ENCODE measurements around the gene EYS.
"Not testable (repeated sequence)": the region's sequence is repeated elsewhere in the genome, so short reads cannot be mapped to it uniquely, and the experiment has no call there.

Gene EYS

DNA sequence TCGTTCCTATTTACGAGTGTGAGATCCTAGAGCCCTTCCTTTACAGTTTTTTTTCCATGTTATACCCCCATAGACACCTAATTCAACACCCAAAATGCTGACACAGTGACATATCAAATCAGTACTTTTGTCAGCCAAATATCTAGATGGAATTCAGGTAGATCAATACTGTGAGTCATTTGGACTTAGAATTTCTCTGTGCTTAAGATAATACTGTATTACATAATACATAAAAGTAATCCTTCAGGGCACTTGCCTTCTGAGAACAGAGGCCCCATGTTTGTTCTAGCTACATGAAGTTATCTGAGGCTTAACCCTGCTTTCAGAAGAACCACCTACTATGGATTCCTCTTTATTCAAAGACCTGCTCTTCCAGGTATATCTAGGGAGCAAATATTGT lies 1448.3 kb downstream of the EYS start:
- Histone ChIP-seq H3K27me3 (ENCODE audit: control insufficient read depth, insufficient read depth, low read length) (no peaks in the 10 kb centered on the region), H3K4me1 (ENCODE audit: control insufficient read depth, insufficient read depth, low read length) (no peaks in the 10 kb centered on the region), H3K4me2 (ENCODE audit: low read length) (no peak overlapping the region), H3K36me3 (ENCODE audit: insufficient read depth, low read length) (no peaks in the 10 kb centered on the region), H3K9ac (ENCODE audit: low read depth, low read length) (no peak overlapping the region), H3K4me3 (ENCODE audit: low read length) (no peak overlapping the region), H3K9me3 (replicated peaks; ENCODE audit: low read length) (no peaks in the 10 kb centered on the region)

DNA sequence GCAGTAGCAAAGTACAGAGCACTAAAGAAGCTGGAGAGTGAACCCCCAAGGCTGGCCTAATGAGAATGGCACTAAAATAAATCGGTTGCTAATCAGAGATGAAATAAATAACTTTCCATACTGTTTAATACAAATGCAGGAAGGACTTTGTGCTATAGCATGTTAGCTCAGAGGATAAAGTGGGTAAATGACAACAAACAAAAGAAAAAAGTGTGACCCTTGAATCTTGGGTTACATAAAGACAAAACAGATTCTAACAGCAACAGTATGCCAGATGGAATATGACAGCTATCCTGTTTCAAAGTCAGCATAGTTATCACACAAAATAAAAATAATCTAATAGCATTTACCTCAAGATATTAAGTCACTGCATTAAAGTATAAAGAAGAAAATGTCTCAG lies 1448.7 kb downstream of the EYS start:
- no peaks in the 10 kb centered on the region for H3K9me3 ChIP-seq (replicated peaks; ENCODE audit: low read length)

DNA sequence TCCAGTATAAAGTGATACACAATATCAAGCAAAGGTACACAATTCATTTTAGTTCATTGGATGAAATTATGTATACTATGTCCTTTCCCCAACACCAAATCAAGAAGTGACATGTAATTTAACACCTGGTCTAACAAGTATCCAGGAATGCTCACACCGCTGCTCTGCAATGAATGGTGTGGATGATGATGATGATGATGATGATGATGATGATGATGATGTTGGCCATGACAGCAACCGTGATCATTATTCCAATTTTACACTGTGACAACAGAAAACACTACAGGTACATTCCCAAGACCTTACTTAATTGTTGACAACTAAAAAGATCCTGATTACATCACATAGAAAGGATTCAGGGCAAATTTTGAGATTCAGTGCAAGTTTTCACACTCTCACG lies 1449.4 kb downstream of the EYS start:
- Histone ChIP-seq H3K9ac (ENCODE audit: low read depth, low read length) (no peak overlapping the region), H3K27me3 (ENCODE audit: control insufficient read depth, insufficient read depth, low read length) (no peaks in the 10 kb centered on the region), H3K4me3 (ENCODE audit: low read length) (no peak overlapping the region), H3K9me3 (replicated peaks; ENCODE audit: low read length) (peaks cover 3% of the 10 kb centered on the region), H3K4me1 (ENCODE audit: control insufficient read depth, insufficient read depth, low read length) (no peaks in the 10 kb centered on the region), H3K36me3 (ENCODE audit: insufficient read depth, low read length) (no peaks in the 10 kb centered on the region), H3K4me2 (ENCODE audit: low read length) (no peak overlapping the region)

More for the DNA sequence above, 1448.7 kb downstream of the EYS start:
- Histone ChIP-seq H3K27me3 (ENCODE audit: control insufficient read depth, insufficient read depth, low read length) (no peaks in the 10 kb centered on the region), H3K4me3 (ENCODE audit: low read length) (no peak overlapping the region), H3K4me1 (ENCODE audit: control insufficient read depth, insufficient read depth, low read length) (no peaks in the 10 kb centered on the region), H3K36me3 (ENCODE audit: insufficient read depth, low read length) (no peaks in the 10 kb centered on the region), H3K4me2 (ENCODE audit: low read length) (no peak overlapping the region), H3K9ac (ENCODE audit: low read depth, low read length) (no peak overlapping the region)

DNA sequence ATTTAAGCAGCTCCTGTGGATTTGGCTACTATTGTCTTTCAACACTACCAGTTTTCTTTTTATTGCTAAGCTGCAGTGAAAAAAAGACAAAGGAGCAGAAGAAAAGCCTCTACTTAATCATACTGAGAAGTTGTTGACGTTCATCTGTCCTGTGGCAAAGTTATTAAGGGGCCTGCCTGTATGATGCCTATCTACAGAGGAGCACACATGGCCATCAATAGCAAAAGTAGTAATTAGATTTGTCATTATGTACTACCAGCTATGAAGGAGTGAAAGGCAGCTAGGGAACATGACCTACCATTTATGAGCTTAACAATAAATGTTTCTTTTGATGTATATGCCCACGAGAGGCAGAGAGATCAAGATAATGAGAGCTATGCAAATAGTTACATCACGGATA lies 1450.5 kb downstream of the EYS start:
- Histone ChIP-seq H3K4me1 (ENCODE audit: control insufficient read depth, insufficient read depth, low read length) (no peaks in the 10 kb centered on the region), H3K27me3 (ENCODE audit: control insufficient read depth, insufficient read depth, low read length) (no peaks in the 10 kb centered on the region), H3K9me3 (replicated peaks; ENCODE audit: low read length) (peaks cover 6% of the 10 kb centered on the region), H3K9ac (ENCODE audit: low read depth, low read length) (no peak overlapping the region), H3K4me2 (ENCODE audit: low read length) (no peak overlapping the region), H3K4me3 (ENCODE audit: low read length) (no peak overlapping the region), H3K36me3 (ENCODE audit: insufficient read depth, low read length) (no peaks in the 10 kb centered on the region)

DNA sequence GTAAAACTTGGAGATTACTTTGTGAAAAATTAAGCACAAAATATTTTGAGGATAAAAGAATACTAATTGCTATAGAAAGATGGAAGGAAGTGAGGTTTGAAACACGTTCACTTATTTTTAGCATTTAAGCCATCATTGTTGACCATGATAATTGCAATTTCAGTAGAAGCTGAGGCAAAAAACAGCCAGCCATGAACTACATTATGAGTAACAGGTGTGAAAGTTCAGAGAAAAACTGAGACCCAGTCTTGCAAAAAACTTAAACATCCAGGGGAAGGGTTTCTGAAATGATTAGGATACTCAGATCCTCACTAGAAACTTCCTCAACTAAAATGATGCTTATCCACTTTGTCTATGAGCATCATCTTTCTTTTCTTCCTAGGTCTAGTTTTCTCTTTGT lies 1452.0 kb downstream of the EYS start:
- Histone ChIP-seq H3K36me3 (ENCODE audit: insufficient read depth, low read length) (no peaks in the 10 kb centered on the region), H3K4me2 (ENCODE audit: low read length) (no peak overlapping the region), H3K9me3 (replicated peaks; ENCODE audit: low read length) (peaks cover 6% of the 10 kb centered on the region), H3K4me3 (ENCODE audit: low read length) (no peak overlapping the region), H3K27me3 (ENCODE audit: control insufficient read depth, insufficient read depth, low read length) (no peaks in the 10 kb centered on the region), H3K9ac (ENCODE audit: low read depth, low read length) (no peak overlapping the region), H3K4me1 (ENCODE audit: control insufficient read depth, insufficient read depth, low read length) (no peaks in the 10 kb centered on the region)

DNA sequence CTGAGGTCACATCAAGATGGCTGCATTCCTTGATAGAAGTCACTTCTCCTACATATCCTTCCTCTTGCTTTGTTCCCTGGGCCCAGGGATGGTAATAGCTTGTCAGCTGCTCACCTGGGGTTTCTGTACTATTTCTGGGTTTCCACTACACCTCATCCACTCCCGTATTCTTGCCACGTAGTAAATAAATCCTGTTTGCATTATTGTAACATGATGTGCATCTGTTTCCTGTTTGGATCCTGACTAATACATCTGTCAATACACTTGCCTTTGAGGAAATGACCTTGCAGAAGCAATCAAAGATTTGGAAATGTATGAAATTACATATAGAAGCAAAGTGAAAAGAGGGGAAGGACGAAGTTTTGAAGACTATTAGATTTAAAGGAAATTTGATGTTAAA lies 1452.5 kb downstream of the EYS start:
- Histone ChIP-seq H3K36me3 (ENCODE audit: insufficient read depth, low read length) (no peaks in the 10 kb centered on the region), H3K4me1 (ENCODE audit: control insufficient read depth, insufficient read depth, low read length) (no peaks in the 10 kb centered on the region), H3K27me3 (ENCODE audit: control insufficient read depth, insufficient read depth, low read length) (no peaks in the 10 kb centered on the region), H3K9me3 (replicated peaks; ENCODE audit: low read length) (peaks cover 6% of the 10 kb centered on the region), H3K4me2 (ENCODE audit: low read length) (no peak overlapping the region), H3K9ac (ENCODE audit: low read depth, low read length) (no peak overlapping the region), H3K4me3 (ENCODE audit: low read length) (no peak overlapping the region)

DNA sequence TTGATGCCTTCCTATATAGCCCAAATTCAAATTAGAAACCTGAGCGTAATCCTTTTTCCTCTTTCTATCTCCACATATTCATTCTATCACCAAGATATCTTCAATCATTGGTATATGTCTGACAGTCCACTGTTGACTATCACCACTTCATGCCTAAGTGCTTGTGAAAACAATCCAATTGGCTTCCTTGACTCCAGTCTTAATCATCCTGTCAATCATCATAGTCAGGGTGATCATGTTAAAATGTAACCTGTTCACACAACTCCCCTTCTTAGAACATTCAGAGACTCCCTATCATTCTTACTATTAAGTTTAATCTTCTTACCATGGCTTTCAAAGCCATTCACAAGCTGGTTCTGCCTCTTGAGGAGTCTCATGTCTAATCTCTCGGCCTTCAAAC lies 1454.8 kb downstream of the EYS start:
- Histone ChIP-seq H3K9me3 (replicated peaks; ENCODE audit: low read length) (peaks cover 6% of the 10 kb centered on the region), H3K9ac (ENCODE audit: low read depth, low read length) (no peak overlapping the region), H3K4me2 (ENCODE audit: low read length) (no peak overlapping the region), H3K4me3 (ENCODE audit: low read length) (no peak overlapping the region), H3K4me1 (ENCODE audit: control insufficient read depth, insufficient read depth, low read length) (no peaks in the 10 kb centered on the region), H3K36me3 (ENCODE audit: insufficient read depth, low read length) (no peaks in the 10 kb centered on the region), H3K27me3 (ENCODE audit: control insufficient read depth, insufficient read depth, low read length) (no peaks in the 10 kb centered on the region)

DNA sequence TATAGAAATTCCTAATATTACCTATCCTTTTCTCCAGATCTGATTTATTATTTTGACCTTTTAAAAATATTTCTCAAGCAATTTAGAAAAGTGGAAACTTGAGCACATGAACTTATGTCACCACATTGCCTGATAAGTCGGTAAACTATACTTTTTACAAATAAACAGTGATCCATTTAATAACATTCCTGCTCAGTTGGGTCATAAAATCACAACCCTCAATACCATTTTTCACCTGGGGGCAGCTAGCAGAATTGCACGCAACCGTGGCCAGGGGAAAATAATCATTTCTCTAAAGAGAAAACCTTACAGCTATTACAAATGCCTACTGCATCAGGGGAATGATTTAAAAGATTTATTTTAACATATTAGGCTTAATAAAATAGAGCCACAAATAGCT lies 1456.9 kb downstream of the EYS start:
- no peaks in the 10 kb centered on the region for H3K27me3 ChIP-seq (ENCODE audit: control insufficient read depth, insufficient read depth, low read length)
- H3K4me1 ChIP-seq (ENCODE audit: control insufficient read depth, insufficient read depth, low read length), result no peaks in the 10 kb centered on the region
- no peak overlapping the region for H3K4me2 ChIP-seq (ENCODE audit: low read length)
- no peak overlapping the region for H3K4me3 ChIP-seq (ENCODE audit: low read length)
- H3K9ac ChIP-seq (ENCODE audit: low read depth, low read length), result no peak overlapping the region
- no peaks in the 10 kb centered on the region for H3K36me3 ChIP-seq (ENCODE audit: insufficient read depth, low read length)
- peaks cover 6% of the 10 kb centered on the region for H3K9me3 ChIP-seq (replicated peaks; ENCODE audit: low read length)

DNA sequence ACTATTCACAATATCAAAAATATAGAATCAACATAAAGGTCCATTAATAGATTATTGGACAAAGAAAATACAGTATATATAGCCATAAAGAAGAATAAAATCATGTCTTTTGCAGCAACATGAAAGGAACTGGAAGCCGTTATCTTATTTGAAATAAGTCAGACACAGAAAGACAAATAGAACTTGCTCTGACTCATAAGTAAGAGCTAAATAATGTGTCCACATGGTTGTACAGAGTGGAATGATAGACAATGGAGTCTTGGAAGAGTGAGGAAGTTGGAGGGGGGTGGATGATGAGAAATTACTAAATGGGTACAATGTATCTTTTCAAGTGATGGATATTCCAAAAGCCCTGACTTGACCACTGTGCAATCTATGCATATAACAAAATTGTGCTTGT lies 1457.9 kb downstream of the EYS start:
- no peak overlapping the region for H3K9ac ChIP-seq (ENCODE audit: low read depth, low read length)
- no peaks in the 10 kb centered on the region for H3K36me3 ChIP-seq (ENCODE audit: insufficient read depth, low read length)
- H3K27me3 ChIP-seq (ENCODE audit: control insufficient read depth, insufficient read depth, low read length), result no peaks in the 10 kb centered on the region
- peaks cover 8% of the 10 kb centered on the region for H3K9me3 ChIP-seq (replicated peaks; ENCODE audit: low read length)
- no peak overlapping the region for H3K4me3 ChIP-seq (ENCODE audit: low read length)
- H3K4me2 ChIP-seq (ENCODE audit: low read length), result no peak overlapping the region
- H3K4me1 ChIP-seq (ENCODE audit: control insufficient read depth, insufficient read depth, low read length), result no peaks in the 10 kb centered on the region

DNA sequence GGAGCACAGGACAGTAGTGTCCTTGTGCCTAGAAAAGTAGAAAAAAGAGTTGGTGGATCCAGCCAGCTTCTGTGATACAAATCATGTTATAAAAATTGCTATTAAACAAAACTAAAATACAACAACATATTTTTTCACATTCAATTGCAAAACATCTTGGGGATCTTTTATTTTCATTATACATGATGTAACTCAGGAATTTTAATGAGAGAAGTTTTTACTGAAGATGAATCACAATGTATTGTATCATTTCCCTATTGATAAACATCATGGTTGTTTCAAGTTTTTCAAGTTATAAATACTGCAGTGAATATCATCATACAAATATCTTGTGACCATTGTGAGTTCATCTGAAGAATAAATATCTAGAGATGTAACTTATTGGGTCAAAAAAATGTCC lies 1463.4 kb downstream of the EYS start:
- Histone ChIP-seq H3K36me3 (ENCODE audit: insufficient read depth, low read length) (no peaks in the 10 kb centered on the region), H3K9me3 (replicated peaks; ENCODE audit: low read length) (peaks cover 2% of the 10 kb centered on the region), H3K4me1 (ENCODE audit: control insufficient read depth, insufficient read depth, low read length) (no peaks in the 10 kb centered on the region), H3K4me3 (ENCODE audit: low read length) (no peak overlapping the region), H3K4me2 (ENCODE audit: low read length) (no peak overlapping the region), H3K27me3 (ENCODE audit: control insufficient read depth, insufficient read depth, low read length) (no peaks in the 10 kb centered on the region), H3K9ac (ENCODE audit: low read depth, low read length) (no peak overlapping the region)

DNA sequence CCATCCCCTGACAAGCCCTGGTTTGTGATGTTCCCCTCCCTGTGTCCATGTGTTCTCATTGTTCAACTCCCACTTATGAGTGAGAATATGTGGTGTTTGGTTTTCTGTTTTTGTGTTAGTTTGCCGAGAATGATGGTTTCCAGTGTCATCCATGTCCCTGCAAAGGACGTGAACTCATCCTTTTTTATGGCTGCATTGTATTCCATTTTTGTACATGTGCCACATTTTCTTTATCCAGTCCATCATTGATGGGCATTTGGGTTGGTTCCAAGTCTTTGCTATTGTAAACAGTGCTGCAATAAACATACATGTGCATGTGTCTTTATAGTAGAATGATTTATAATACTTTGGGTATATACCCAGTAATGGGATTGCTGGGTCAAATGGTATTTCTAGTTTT lies 1468.1 kb downstream of the EYS start:
- not testable (repeated sequence) for H3K4me3 ChIP-seq (ENCODE audit: low read length); H3K27me3 ChIP-seq (ENCODE audit: control insufficient read depth, insufficient read depth, low read length); H3K4me1 ChIP-seq (ENCODE audit: control insufficient read depth, insufficient read depth, low read length); H3K9me3 ChIP-seq (replicated peaks; ENCODE audit: low read length); H3K9ac ChIP-seq (ENCODE audit: low read depth, low read length); H3K36me3 ChIP-seq (ENCODE audit: insufficient read depth, low read length); H3K4me2 ChIP-seq (ENCODE audit: low read length)

DNA sequence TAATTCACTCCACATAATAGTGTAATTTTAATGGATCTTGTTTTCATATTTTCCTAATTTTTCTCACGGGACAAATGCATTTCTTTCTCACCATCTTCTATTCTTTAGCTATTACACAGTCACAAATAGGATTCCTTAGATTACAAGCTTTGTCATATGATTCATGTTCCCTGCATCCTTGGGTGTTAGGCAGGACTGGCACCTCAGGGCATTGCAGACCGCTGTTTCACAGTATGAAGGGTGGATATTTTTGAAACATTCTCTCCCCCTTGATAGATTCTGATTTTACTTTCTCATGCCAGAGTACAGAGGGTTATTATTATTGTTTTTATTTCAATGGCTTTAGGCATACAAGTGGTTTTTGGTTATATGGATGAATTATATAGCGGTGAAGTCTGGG lies 1469.0 kb downstream of the EYS start:
- no peaks in the 10 kb centered on the region for H3K27me3 ChIP-seq (ENCODE audit: control insufficient read depth, insufficient read depth, low read length)
- H3K4me2 ChIP-seq (ENCODE audit: low read length), result no peak overlapping the region
- no peak overlapping the region for H3K9ac ChIP-seq (ENCODE audit: low read depth, low read length)
- no peaks in the 10 kb centered on the region for H3K9me3 ChIP-seq (replicated peaks; ENCODE audit: low read length)
- no peak overlapping the region for H3K4me3 ChIP-seq (ENCODE audit: low read length)
- H3K4me1 ChIP-seq (ENCODE audit: control insufficient read depth, insufficient read depth, low read length), result no peaks in the 10 kb centered on the region
- no peaks in the 10 kb centered on the region for H3K36me3 ChIP-seq (ENCODE audit: insufficient read depth, low read length)

DNA sequence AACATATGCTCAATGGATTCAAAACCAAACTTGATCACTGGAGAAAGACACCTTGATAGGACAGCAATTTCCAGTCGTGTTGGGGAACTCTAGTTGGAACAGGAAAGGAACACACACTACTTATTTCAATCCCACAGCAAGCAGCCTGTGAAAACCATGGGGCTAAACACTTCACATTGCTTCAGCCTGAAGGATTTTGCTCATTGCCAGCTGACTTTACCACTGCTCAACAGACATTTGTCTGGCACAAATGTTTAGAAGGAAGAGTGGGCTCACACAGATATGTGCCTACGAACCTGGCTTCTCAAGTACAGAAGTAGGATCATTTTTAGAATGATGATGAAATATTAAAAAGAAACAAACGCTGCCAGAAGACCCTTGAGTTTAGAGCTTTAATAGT lies 1473.3 kb downstream of the EYS start:
- Histone ChIP-seq H3K36me3 (ENCODE audit: insufficient read depth, low read length) (no peaks in the 10 kb centered on the region), H3K4me3 (ENCODE audit: low read length) (no peak overlapping the region), H3K4me2 (ENCODE audit: low read length) (no peak overlapping the region), H3K4me1 (ENCODE audit: control insufficient read depth, insufficient read depth, low read length) (no peaks in the 10 kb centered on the region), H3K9me3 (replicated peaks; ENCODE audit: low read length) (no peaks in the 10 kb centered on the region), H3K9ac (ENCODE audit: low read depth, low read length) (no peak overlapping the region), H3K27me3 (ENCODE audit: control insufficient read depth, insufficient read depth, low read length) (no peaks in the 10 kb centered on the region)

All from skeletal muscle satellite cell (primary cell).